Upper lobe of left lung (tissue), 4 donors: Measurements from ENCODE around the gene SGF29.

Experiments
- CTCF ChIP-seq, 6 experiments: fragments of 450-650 bp in 4 of 6; fragments of 200-600 bp in 2 of 6; sonication (generic) in 2 of 6; IDR thresholded peaks; one replicate each; pipeline ENCODE4 v1.5.1; 2016 to 2019; ENCODE audit warnings: antibody characterized with exemption in 6 of 6
- POLR2A ChIP-seq, 4 donors: fragments of 450-650 bp; IDR thresholded peaks; one replicate each; pipeline ENCODE4 v1.5.1; 2016 to 2017; ENCODE audit warnings: antibody characterized with exemption in 4 of 4, mild to moderate bottlenecking in 2 of 4

- TF ChIP-seq POLR2A (IDR thresholded peaks at IDR 0.05) = no peak
- no peak for TF ChIP-seq CTCF (IDR thresholded peaks at IDR 0.05)
Observed at GRCh38 chr16:28607116-28607623, 53.5 kb downstream of the SGF29 start.
